Lower leg skin (tissue), 3 donors: Measurements from ENCODE around the gene NVL.

ENCODE experiments used
- POLR2A ChIP-seq, 2 donors: fragments of 450-650 bp; IDR thresholded peaks; one replicate each; pipeline ENCODE4 v1.6.1; 2016 to 2017; ENCODE audit warnings: antibody characterized with exemption in 2 of 2, mild to moderate bottlenecking in 1 of 2, moderate library complexity in 1 of 2
- TF ChIP-seq, protein P1 (sequence below), 3 donors: fragments of 450-650 bp; IDR thresholded peaks; one replicate each; pipeline ENCODE4 v1.5.1; 2016; ENCODE audit warnings: antibody characterized with exemption in 3 of 3, mild to moderate bottlenecking in 3 of 3, moderate library complexity in 2 of 3

DNA sequence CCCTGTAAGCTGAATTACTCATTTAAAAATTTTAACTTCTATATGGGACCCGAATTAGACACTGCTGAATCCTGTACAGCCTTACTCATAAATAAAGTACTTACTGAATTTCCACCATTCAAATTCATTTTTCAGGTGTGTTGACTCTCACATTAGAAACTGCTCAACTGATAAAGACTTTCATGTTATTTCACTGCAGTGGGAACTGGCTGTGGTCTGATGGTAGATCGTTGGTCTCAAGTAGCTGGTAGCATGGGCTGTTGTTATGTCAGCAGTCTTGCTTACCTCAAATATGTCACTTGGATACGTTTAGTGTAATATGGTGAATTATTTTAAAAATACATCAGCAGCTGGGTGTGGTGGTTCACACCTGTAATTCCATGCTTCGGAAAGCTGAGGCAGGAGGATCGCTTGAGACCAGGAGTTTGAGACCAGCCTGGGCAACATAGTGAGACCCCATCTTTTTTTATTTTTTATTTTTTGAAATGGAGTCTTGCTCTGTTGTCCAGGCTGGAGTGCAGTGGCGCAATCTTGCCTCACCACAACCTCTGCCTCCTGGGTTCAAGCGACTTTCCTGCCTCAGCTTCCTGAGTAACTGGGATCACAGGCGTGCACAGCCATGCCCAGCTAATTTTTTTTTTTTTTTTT, 136.5 kb downstream of the NVL start:
- TF ChIP-seq, protein P1, sequence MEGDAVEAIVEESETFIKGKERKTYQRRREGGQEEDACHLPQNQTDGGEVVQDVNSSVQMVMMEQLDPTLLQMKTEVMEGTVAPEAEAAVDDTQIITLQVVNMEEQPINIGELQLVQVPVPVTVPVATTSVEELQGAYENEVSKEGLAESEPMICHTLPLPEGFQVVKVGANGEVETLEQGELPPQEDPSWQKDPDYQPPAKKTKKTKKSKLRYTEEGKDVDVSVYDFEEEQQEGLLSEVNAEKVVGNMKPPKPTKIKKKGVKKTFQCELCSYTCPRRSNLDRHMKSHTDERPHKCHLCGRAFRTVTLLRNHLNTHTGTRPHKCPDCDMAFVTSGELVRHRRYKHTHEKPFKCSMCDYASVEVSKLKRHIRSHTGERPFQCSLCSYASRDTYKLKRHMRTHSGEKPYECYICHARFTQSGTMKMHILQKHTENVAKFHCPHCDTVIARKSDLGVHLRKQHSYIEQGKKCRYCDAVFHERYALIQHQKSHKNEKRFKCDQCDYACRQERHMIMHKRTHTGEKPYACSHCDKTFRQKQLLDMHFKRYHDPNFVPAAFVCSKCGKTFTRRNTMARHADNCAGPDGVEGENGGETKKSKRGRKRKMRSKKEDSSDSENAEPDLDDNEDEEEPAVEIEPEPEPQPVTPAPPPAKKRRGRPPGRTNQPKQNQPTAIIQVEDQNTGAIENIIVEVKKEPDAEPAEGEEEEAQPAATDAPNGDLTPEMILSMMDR (IDR thresholded peaks at IDR 0.05), result no peak
- TF ChIP-seq POLR2A (IDR thresholded peaks at IDR 0.05), result no peak
